VCaP (cell line): ENCODE data around the gene SLC4A9.

Experiments
- H3K27ac ChIP-seq: fragments of 450-650 bp; 2 replicates; pipeline ENCODE4 v1.5.1; 2017
- TF ChIP-seq, protein P1 (sequence below): fragments of 450-650 bp; conservative IDR thresholded peaks from 2 replicates; pipeline ENCODE4 v1.5.1; 2017; ENCODE audit warnings: mild to moderate bottlenecking, moderate library complexity

The SLC4A9 gene

GRCh38 chr5:140339636-140340035, 20.4 kb upstream of the SLC4A9 start:
- H3K27ac ChIP-seq = no peak overlapping the region; the same call in 1 of the 2 replicates
- TF ChIP-seq, protein P1, sequence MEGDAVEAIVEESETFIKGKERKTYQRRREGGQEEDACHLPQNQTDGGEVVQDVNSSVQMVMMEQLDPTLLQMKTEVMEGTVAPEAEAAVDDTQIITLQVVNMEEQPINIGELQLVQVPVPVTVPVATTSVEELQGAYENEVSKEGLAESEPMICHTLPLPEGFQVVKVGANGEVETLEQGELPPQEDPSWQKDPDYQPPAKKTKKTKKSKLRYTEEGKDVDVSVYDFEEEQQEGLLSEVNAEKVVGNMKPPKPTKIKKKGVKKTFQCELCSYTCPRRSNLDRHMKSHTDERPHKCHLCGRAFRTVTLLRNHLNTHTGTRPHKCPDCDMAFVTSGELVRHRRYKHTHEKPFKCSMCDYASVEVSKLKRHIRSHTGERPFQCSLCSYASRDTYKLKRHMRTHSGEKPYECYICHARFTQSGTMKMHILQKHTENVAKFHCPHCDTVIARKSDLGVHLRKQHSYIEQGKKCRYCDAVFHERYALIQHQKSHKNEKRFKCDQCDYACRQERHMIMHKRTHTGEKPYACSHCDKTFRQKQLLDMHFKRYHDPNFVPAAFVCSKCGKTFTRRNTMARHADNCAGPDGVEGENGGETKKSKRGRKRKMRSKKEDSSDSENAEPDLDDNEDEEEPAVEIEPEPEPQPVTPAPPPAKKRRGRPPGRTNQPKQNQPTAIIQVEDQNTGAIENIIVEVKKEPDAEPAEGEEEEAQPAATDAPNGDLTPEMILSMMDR = no peak

DNA sequence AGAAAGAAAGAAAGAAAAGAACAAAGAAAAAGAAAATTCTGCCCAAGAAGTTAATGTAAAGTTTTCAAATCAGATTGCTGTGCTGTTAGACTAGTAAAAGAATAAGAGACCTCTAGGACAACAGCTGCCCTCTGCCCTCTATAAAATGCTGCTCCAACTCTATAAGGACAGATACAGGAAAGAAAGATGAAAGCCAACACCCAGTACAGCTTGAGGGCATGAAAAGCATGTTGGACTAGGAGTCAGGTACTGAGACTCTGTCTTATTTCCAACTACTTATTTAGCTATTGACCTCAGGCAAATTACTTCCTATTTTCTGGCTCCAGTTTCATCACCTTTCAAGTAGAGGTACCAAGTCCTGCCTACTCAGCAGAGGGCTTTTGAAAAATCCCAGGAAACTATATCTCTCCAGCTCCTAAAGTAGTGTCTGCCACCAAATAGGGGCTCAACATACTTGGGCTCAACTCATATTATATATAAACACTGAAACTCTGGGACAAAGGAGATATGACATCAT, 19.3 kb upstream of the SLC4A9 start:
- TF ChIP-seq, protein P1 = no peak
- H3K27ac ChIP-seq = peak overlapping the region; percentile 5; the same call in 1 of the 2 replicates

DNA sequence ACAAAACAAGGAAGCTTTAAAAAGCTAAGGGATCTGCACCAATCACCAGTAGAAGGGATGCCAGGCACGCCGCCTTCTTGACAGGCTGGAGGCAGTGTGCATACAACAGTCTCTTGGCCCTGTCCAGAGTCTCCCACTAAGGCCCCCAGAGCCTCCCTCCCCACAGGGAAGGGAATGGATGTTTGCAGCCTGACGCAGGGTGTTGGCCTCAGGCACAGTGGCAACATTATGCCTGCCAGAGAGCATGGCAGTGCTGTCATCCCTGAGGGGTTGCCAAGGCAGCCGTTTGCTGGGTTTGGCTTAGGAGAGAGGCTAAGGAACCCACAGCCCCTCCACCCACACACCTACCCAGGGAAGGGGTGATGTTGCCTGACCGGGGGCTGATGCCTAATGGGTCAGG, 18.4 kb upstream of the SLC4A9 start:
- peak overlapping the region; percentile 5; the same call in 1 of the 2 replicates for H3K27ac ChIP-seq
- TF ChIP-seq, protein P1 = no peak

DNA sequence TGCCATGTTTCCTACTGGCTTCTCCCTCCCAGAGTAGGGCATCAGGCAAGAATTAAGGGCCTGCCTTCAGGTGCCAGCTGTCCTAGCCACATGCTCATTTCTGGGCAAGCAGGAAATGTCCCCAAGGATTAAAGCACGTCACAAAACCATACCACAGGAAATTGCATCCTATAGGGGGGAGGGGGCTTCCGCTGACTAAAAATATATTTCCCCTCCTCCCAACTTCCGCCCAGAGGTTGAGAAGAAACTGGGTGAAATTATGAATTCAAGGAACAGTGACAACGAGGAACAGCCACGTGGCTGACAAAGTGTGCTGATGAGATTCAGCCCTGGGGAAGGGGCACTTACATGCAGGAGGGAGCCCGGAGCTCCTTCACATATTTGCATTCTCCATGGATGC, 17.7 kb upstream of the SLC4A9 start:
- no peak overlapping the region for H3K27ac ChIP-seq
- TF ChIP-seq, protein P1 = no peak

GRCh38 chr5:140342896-140343295, 17.1 kb upstream of the SLC4A9 start:
- no peak overlapping the region for H3K27ac ChIP-seq
- TF ChIP-seq, protein P1 = no peak

DNA sequence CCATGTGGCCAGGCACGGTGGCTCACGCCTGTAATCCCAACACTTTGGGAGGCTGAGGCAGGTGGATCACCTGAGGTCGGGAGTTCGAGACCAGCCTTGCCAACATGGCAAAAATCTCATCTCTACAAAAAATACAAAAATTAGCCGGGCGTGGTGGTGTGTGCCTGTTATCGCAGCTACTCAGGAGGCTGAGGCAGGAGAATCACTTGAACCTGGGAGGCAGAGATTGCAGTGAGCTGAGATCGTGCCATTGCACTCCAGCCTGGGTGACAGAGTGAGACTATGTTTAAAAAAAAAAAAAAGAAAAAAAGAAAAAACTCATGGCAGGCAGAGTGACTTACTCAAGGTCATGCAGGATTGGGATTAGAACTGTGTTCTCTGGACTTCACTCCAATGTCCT, 16.1 kb upstream of the SLC4A9 start:
- peak overlapping the region; percentile 86; the same call in 1 of the 2 replicates for H3K27ac ChIP-seq

- TF ChIP-seq, protein P1 = no peak
- peak overlapping the region; percentile 86; the same call in 1 of the 2 replicates for H3K27ac ChIP-seq
Measured at GRCh38 chr5:140344683-140345423, 15.1 kb upstream of the SLC4A9 start.

GRCh38 chr5:140345919-140346347, 14.1 kb upstream of the SLC4A9 start:
- H3K27ac ChIP-seq = peak overlapping the region; percentile 86
- TF ChIP-seq, protein P1 = no peak; the same call in 1 of the 2 replicates
